Epithelial cell of proximal tubule (primary cell): ENCODE measurements around the gene MCOLN2. TPM values are rescaled to one million over a fixed set of nuclear protein-coding genes. Genes with fewer than 3 reads are reported as not detected.
"Not testable (repeated sequence)": the region's sequence is repeated elsewhere in the genome, so short reads cannot be mapped to it uniquely, and the experiment has no call there.

ENCODE experiments used
- DNase-seq: peaks from one replicate; pipeline ENCODE4 v3.0.0-alpha.2; 2011; ENCODE audit warnings: low read depth
- H3K4me3 ChIP-seq: 2 replicates; pipeline ENCODE4 v1.5.1; 2011; ENCODE audit warnings: low read depth, mild to moderate bottlenecking, low read length
- total RNA-seq: library from RNA; depleted of rRNA; stranded (reverse); fragments of >200 nt; gene quantifications from 2 replicates; pipeline ENCODE4 v1.2.3, GENCODE V29; 2015
- TF ChIP-seq, protein P1 (sequence below): conservative IDR thresholded peaks from 2 replicates; pipeline ENCODE4 v1.5.1; 2012; ENCODE audit warnings: low read depth, mild to moderate bottlenecking, low read length

MCOLN2 gene
- total RNA-seq, 1 donor from 2014 or later = 3.5 TPM

DNA sequence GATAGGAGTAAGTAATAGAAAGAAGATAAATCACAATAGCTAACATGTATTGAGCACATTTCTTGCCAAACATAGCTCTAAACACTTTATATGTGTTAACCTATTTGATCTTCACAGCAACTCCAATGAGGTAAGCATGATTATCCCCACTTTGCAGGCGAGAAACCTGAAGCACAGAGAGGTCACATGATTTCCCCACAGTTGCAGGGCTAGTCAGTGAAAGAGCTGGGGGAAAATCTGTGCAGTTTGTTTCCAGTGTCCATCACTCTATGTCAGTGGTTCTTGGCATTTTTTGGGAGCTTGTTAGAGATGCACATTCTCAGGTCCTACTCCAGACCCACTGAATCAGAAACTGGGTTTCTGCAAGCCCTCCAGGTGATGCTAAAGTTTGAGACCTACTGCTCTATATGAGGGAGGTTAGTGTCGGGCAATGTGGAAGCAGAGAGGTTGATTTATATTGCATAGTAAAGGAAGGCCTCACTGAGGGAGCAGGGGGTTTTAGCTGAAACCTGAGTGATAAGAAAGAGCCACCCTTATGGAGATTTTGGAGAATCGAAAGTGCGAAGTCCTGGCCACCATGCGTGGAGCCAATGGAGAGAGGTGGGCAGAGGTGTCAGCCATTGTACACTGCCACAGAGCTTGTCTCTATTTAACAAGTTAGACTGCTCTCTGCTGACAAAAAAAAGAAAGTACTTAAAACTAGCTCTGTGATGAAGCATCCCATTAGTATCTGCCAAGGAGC, 30.5 kb upstream of the MCOLN2 start:
- no peak for DNase-seq
- no peak overlapping the region for H3K4me3 ChIP-seq
- TF ChIP-seq, protein P1, sequence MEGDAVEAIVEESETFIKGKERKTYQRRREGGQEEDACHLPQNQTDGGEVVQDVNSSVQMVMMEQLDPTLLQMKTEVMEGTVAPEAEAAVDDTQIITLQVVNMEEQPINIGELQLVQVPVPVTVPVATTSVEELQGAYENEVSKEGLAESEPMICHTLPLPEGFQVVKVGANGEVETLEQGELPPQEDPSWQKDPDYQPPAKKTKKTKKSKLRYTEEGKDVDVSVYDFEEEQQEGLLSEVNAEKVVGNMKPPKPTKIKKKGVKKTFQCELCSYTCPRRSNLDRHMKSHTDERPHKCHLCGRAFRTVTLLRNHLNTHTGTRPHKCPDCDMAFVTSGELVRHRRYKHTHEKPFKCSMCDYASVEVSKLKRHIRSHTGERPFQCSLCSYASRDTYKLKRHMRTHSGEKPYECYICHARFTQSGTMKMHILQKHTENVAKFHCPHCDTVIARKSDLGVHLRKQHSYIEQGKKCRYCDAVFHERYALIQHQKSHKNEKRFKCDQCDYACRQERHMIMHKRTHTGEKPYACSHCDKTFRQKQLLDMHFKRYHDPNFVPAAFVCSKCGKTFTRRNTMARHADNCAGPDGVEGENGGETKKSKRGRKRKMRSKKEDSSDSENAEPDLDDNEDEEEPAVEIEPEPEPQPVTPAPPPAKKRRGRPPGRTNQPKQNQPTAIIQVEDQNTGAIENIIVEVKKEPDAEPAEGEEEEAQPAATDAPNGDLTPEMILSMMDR = peak; percentile 30

DNA sequence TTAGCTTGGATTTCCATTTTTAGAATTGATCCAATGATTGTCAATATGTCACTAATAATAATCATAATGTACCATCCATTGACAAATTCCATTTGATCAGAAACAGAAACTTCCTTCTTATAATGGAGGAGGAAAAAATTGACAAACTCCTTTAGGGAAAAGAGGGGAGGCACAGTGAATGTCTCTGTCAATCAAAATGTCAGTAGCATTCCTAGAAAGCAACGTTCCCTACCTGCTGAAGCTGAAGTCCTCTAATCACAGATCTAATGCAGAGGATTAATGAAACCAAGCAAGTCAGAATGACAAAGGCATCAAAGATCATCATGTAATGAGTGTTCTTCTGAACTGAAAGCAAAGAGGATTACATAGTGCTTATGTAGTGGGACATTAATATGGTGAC, 29.0 kb upstream of the MCOLN2 start:
- H3K4me3 ChIP-seq = no peak overlapping the region
- no peak for DNase-seq
- TF ChIP-seq, protein P1 = no peak

DNA sequence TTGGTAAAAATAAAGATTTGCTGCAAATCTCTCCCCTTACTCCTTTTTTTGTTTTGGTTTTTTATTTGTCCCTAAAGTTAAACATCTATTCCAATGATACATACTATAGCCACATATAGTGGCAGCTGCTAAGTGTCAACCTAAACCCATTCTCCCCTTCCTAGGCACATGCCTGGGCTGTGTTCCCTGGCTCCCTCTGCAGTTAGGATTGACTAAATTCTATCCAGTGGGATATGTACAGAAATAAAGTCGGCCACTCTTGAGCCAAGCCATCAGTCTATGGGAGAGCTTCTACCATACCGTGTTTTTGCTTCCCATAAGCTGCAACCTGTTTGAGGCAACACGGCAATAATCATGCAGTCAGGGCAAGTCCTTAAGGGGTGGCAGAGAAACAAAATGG, 27.8 kb upstream of the MCOLN2 start:
- TF ChIP-seq, protein P1 = no peak
- H3K4me3 ChIP-seq = no peak overlapping the region
- no peak for DNase-seq

DNA sequence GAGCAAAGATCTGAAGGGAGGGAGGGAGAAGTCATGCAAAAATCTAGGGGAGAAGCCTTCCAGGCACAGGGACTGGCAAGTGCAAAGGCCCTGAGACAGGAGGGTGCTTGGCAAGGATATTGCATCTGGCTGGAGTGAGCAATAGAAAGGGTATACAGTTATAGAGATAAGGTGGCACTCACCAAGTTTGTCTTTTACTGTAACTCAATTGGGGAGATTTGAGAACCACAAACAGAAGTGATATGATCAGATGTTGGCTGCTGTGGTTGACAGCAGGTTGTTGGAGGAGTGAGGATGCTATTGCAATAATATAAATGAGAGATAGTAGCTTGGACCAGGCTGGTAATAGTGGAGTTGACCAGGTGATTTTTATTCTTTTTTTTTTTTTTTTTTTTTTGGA, 25.8 kb upstream of the MCOLN2 start:
- TF ChIP-seq, protein P1 = no peak
- no peak overlapping the region for H3K4me3 ChIP-seq
- DNase-seq = no peak

DNA sequence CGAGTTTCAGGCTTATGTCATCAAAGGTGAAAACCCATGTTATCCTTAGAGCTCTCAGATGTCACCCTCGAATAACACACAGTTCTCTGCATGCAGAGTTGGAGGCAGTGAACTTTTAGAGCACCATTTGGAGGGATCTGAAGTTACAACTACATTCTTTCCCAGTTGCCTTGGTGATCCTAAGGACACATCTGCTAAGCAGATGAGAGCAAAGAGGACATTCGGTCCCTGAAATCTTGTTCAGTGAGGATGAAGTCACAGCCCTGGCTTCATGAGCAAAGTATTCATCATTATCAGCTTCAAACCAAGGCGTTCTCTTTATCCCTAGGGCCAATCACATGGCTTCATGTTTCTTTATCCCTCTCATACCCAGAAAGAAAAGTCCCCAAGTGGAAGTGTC, 23.1 kb upstream of the MCOLN2 start:
- DNase-seq = no peak
- no peak overlapping the region for H3K4me3 ChIP-seq
- TF ChIP-seq, protein P1 = no peak

DNA sequence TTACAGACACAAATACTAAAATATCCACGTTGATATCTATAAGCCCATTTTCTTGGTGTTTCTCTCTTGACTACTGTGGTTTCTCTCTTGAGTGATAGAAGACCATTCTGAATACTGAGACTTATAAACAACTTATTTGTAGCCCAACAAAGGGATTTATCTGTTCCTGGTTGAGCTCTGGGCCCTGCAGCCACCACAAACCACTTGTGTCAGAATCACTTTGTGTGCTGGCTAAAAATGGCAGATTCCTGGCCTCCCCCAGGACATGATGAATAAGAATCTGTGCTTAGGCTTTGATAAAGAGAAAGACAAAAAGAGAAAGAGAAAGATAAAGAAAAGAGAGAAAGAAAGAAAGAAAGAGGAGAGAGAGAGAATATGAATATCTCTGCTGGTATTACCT, 18.9 kb upstream of the MCOLN2 start:
- no peak for DNase-seq
- TF ChIP-seq, protein P1 = no peak
- H3K4me3 ChIP-seq = no peak overlapping the region

DNA sequence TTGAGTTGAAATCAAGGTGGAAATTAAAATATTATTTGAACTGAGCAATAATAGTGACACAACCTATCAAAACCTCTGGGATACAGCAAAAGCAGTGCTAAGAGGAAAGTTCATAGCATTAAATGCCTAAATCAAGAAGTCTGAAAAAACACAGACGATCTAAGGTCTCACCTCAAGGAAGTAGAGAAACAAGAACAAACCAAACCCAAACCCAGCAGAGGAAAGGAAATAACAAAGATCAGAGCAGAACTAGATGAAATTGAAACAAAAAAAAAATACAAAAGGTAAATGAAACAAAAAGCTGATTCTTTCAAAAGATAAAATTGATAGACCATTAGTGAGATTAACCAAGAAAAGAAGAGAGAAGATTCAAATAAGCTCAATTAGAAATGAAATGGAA, 8.7 kb upstream of the MCOLN2 start:
- not testable (repeated sequence) for H3K4me3 ChIP-seq, DNase-seq
